IMR-90 (cell line): Measurements from ENCODE around the gene PNISR. TPM values are rescaled to one million over a fixed set of nuclear protein-coding genes. Genes with fewer than 3 reads are reported as not detected.

Experiments
- ATAC-seq: fragments of 200-7000 bp; cut with Tn5 transposase; 2 replicates; pipeline ENCODE4 v1.9.1; 2020; ENCODE audit warnings: low read depth, mild to moderate bottlenecking, moderate library complexity
- BruUV-seq: library from RNA; stranded (reverse); fragments of 400-500 nt; replicated peaks from 2 replicates; lab custom pipeline; 2021; lab: Mats Ljungman, UMichigan
- CTCF ChIA-PET: fragments of 300-600 bp; formaldehyde crosslinking; extraction: SDS; loops from one replicate; lab custom pipeline; 2021; ENCODE audit warnings: antibody characterized with exemption; lab: Yijun Ruan, JAX
- POLR2A ChIA-PET: fragments of 300-600 bp; sonication (Branson Sonifier 250); formaldehyde crosslinking; loops from one replicate; lab custom pipeline; 2022; ENCODE audit warnings: antibody characterized with exemption; ENCODE audit not compliant: unreplicated experiment; lab: Charles Lee
- DNase-seq: peaks from one replicate; pipeline ENCODE4 v3.0.0; 2013
- H2AFZ ChIP-seq: replicated peaks from 2 replicates; pipeline ENCODE3; 2013; ENCODE audit warnings: low read length, mild to moderate bottlenecking; ENCODE audit not compliant: poor library complexity
- H2AK5ac ChIP-seq: 2 replicates; pipeline ENCODE4 v1.6.1; 2013; ENCODE audit warnings: low read depth, low read length, inconsistent platforms
- H2AK9ac ChIP-seq: replicated peaks from 2 replicates; pipeline ENCODE3; 2013; ENCODE audit warnings: mild to moderate bottlenecking, low read depth, low read length, moderate library complexity; ENCODE audit not compliant: poor library complexity
- H2BK120ac ChIP-seq: 2 replicates; pipeline ENCODE4 v1.6.1; 2013; ENCODE audit warnings: low read depth, low read length, inconsistent platforms
- H2BK15ac ChIP-seq: 3 replicates; pipeline ENCODE4 v1.6.1; 2013; ENCODE audit warnings: low read depth, low read length, inconsistent platforms
- H2BK20ac ChIP-seq: 2 replicates; pipeline ENCODE4 v1.6.1; 2013; ENCODE audit warnings: low read depth, mild to moderate bottlenecking, inconsistent platforms, low read length, moderate library complexity
- H2BK5ac ChIP-seq: 2 replicates; pipeline ENCODE4 v1.6.1; 2013; ENCODE audit warnings: mild to moderate bottlenecking, low read depth, low read length, inconsistent platforms; ENCODE audit not compliant: poor library complexity, severe bottlenecking
- H3K14ac ChIP-seq: replicated peaks from 2 replicates; pipeline ENCODE4 v1.6.1; 2013; ENCODE audit warnings: low read depth, low read length, inconsistent platforms
- H3K18ac ChIP-seq: 2 replicates; pipeline ENCODE4 v1.6.1; 2013; ENCODE audit warnings: low read depth, low read length, control low read depth
- H3K23ac ChIP-seq: 2 replicates; pipeline ENCODE4 v1.6.1; 2013; ENCODE audit warnings: low read depth, low read length, inconsistent platforms
- H3K27ac ChIP-seq: 2 replicates; pipeline ENCODE4 v1.5.1; 2013; ENCODE audit warnings: mild to moderate bottlenecking, control low read depth, low read length; ENCODE audit not compliant: insufficient read depth
- H3K27me3 ChIP-seq: 2 replicates; pipeline ENCODE4 v1.6.1; 2013; ENCODE audit warnings: low read length; ENCODE audit not compliant: control insufficient read depth, insufficient read depth
- H3K36me3 ChIP-seq: 2 replicates; pipeline ENCODE4 v1.6.1; 2013; ENCODE audit warnings: low read length, mixed read lengths; ENCODE audit not compliant: control insufficient read depth, insufficient read depth
- H3K4ac ChIP-seq: 2 replicates; pipeline ENCODE4 v1.6.1; 2013; ENCODE audit warnings: low read depth, low read length, inconsistent platforms
- H3K4me1 ChIP-seq: 2 replicates; pipeline ENCODE4 v1.6.1; 2013; ENCODE audit warnings: low read length, mixed read lengths; ENCODE audit not compliant: control insufficient read depth, insufficient read depth
- H3K4me2 ChIP-seq: 2 replicates; pipeline ENCODE4 v1.6.1; 2013; ENCODE audit warnings: low read depth, mild to moderate bottlenecking, control low read depth, low read length, moderate library complexity
- H3K4me3 ChIP-seq: 2 replicates; pipeline ENCODE4 v1.5.1; 2013; ENCODE audit warnings: low read depth, mild to moderate bottlenecking, control low read depth, low read length, moderate library complexity; ENCODE audit not compliant: insufficient read depth
- H3K56ac ChIP-seq: 2 replicates; pipeline ENCODE4 v1.6.1; 2013; ENCODE audit warnings: low read length, inconsistent platforms; ENCODE audit not compliant: insufficient read depth; ENCODE audit errors: extremely low read depth
- H3K79me1 ChIP-seq, 2 experiments: 2 replicates each; pipeline ENCODE4 v1.6.1; 2013; ENCODE audit warnings: low read length in 2 of 2, inconsistent platforms in 1 of 2, low read depth in 1 of 2
- H3K9ac ChIP-seq: 2 replicates; pipeline ENCODE4 v1.6.1; 2013; ENCODE audit warnings: low read depth, low read length, control low read depth
- H3K9me1 ChIP-seq: 2 replicates; pipeline ENCODE4 v1.6.1; 2013; ENCODE audit warnings: low read length, inconsistent platforms; ENCODE audit not compliant: insufficient read depth
- H3K9me3 ChIP-seq: 2 replicates; pipeline ENCODE4 v1.6.1; 2013; ENCODE audit warnings: low read length; ENCODE audit not compliant: control insufficient read depth, insufficient read depth
- H4K20me1 ChIP-seq: 2 replicates; pipeline ENCODE4 v1.6.1; 2013; ENCODE audit warnings: low read length, inconsistent platforms; ENCODE audit not compliant: insufficient read depth
- H4K5ac ChIP-seq: 2 replicates; pipeline ENCODE4 v1.6.1; 2013; ENCODE audit warnings: mild to moderate bottlenecking, low read depth, low read length, control low read depth
- H4K8ac ChIP-seq, 2 experiments: 2 replicates each; pipeline ENCODE4 v1.6.1; 2013; ENCODE audit warnings: low read depth in 2 of 2, low read length in 2 of 2, control low read depth in 1 of 2, inconsistent platforms in 1 of 2
- H4K91ac ChIP-seq: 2 replicates; pipeline ENCODE4 v1.6.1; 2013; ENCODE audit warnings: low read depth, low read length, inconsistent platforms; ENCODE audit not compliant: insufficient read depth
- CEBPB ChIP-seq: IDR thresholded peaks from 2 replicates; pipeline ENCODE4 v1.6.1; 2012; ENCODE audit warnings: low read depth, low read length, improper control_type of control experiment
- CHD1 ChIP-seq: IDR thresholded peaks from 2 replicates; pipeline ENCODE4 v1.6.1; 2012; ENCODE audit warnings: low read depth, low read length, improper control_type of control experiment
- CTCF ChIP-seq: conservative IDR thresholded peaks from 2 replicates; pipeline ENCODE4 v1.5.1; 2012; ENCODE audit warnings: mild to moderate bottlenecking, low read depth, low read length, improper control_type of control experiment
- MAFK ChIP-seq: IDR thresholded peaks from 2 replicates; pipeline ENCODE4 v1.6.1; 2012; ENCODE audit warnings: low read depth, low read length, improper control_type of control experiment
- MXI1 ChIP-seq: IDR thresholded peaks from 2 replicates; pipeline ENCODE4 v1.6.1; 2012; ENCODE audit warnings: low read depth, mild to moderate bottlenecking, low read length, moderate library complexity, borderline replicate concordance
- RAD21 ChIP-seq: IDR thresholded peaks from 2 replicates; pipeline ENCODE4 v1.6.1; 2012; ENCODE audit warnings: low read length, improper control_type of control experiment
- WGBS, 2 experiments: methylation state at CpG; one replicate each; pipeline versions ENCODE4 v1.1.5 to v1.1.7; 2013; ENCODE audit warnings: missing lambda C conversion rate in 2 of 2; ENCODE audit not compliant: insufficient read length in 1 of 2; ENCODE audit errors: extremely low coverage in 2 of 2; 5-methylcytosine and 5-hydroxymethylcytosine counted together
- dilution Hi-C: fragments of 300-500 bp; cut with HindIII; formaldehyde crosslinking; loops from one replicate; pipeline ENCODE4 v1.14.3; 2018; ENCODE audit warnings: low sequenced_read_pairs; ENCODE audit not compliant: unreplicated experiment
- in situ Hi-C: fragments of 300-500 bp; cut with MboI; formaldehyde crosslinking; loops from 3 replicates; pipeline ENCODE4 v1.14.3; 2019; ENCODE audit warnings: low sequenced_read_pairs, inconsistent platforms, mixed read lengths
- intact Hi-C: fragments of 100-400 bp; cut with micrococcal nuclease; formaldehyde crosslinking; loops from 2 replicates; pipeline ENCODE4 v1.10.0; 2022
- polyA plus RNA-seq, 3 experiments: library from polyadenylated mRNA; depleted of rRNA; stranded (reverse); fragments of >200 nt; gene quantifications; 2 replicates each; pipeline ENCODE4 v1.2.3, GENCODE V29; 2012; ENCODE audit warnings: low replicate concordance in 1 of 3
- total RNA-seq: library from RNA; depleted of rRNA; stranded (reverse); fragments of >200 nt; gene quantifications from 2 replicates; pipeline ENCODE4 v1.2.3, GENCODE V29; 2012

The PNISR gene
- total and polyA plus RNA-seq, 2 of the 4 experiments (the other 2 are of a cell fraction): 44.5 to 46.2 TPM

- no peak overlapping the region for H3K4me2 ChIP-seq
- no peaks in the 10 kb centered on the region for H3K36me3 ChIP-seq
- peaks cover 11% of the 10 kb centered on the region for H3K27me3 ChIP-seq
- no peak overlapping the region for H2BK5ac ChIP-seq
- CTCF ChIA-PET: interaction anchor here (1.0 kb wide), 1 partner anchor 12 kb away, joined by 3 read pairs; no protein-coding TSS in a partner anchor
- H3K18ac ChIP-seq: no peak overlapping the region
- H3K79me1 ChIP-seq: no peaks in the 10 kb centered on the region
- in situ Hi-C loops: no loop called here
- H3K23ac ChIP-seq: no peak overlapping the region
- H4K5ac ChIP-seq: no peak overlapping the region
- H3K4ac ChIP-seq: no peak overlapping the region
- no peaks in the 10 kb centered on the region for H4K20me1 ChIP-seq
- H3K9me3 ChIP-seq: no peaks in the 10 kb centered on the region
- H3K9ac ChIP-seq: no peak overlapping the region
- H3K9me1 ChIP-seq: no peaks in the 10 kb centered on the region
- H2BK120ac ChIP-seq: no peak overlapping the region
- TF ChIP-seq MAFK (no peak), MXI1 (no peak), RAD21 (no peak), CHD1 (no peak), CEBPB (no peak), CTCF (no peak)
- no peaks in the 10 kb centered on the region for H3K4me1 ChIP-seq
- H3K4me3 ChIP-seq: no peak overlapping the region
- no peak overlapping the region for H2AK5ac ChIP-seq
- POLR2A ChIA-PET: no interaction called here
- ATAC-seq (no peak), DNase-seq (no peak)
- intact Hi-C loops: no loop called here
- no peak overlapping the region for H3K14ac ChIP-seq
- H2BK15ac ChIP-seq: no peak overlapping the region
- no peak overlapping the region for H2BK20ac ChIP-seq
- BruUV-seq: no TSS peak
- 64% methylated on average over 1 of the region's 4 CpGs; no CpG with 5 or more reads in 1 of the 2 experiments for WGBS, 2 experiments
- no peak overlapping the region for H3K56ac ChIP-seq
- H3K27ac ChIP-seq: no peak overlapping the region
- H4K8ac ChIP-seq: no peak overlapping the region
- no peak overlapping the region for H2AK9ac ChIP-seq
- dilution Hi-C loops: no loop called here
- H2AFZ ChIP-seq: no peak overlapping the region
- no peak overlapping the region for H4K91ac ChIP-seq
These were observed 70.1 kb downstream of the PNISR start for GRCh38 chr6:99354983-99355382.
